SK-N-SH treated with all-trans-retinoic acid at 6 μM for 48 hours (cell line): ENCODE data around the gene ZNF358.
A peak's percentile ranks its signal among the peaks of the same experiment; 100 is the strongest.

Experiments
- ATAC-seq: fragments of 200-7000 bp; cut with Tn5 transposase; 3 replicates; pipeline ENCODE4 v1.9.1; 2020; ENCODE audit warnings: mild to moderate bottlenecking, moderate library complexity
- ARNTL ChIP-seq: fragments of 450-650 bp; formaldehyde crosslinking; IDR thresholded peaks from 2 replicates; pipeline ENCODE4 v1.5.0; 2020; ENCODE audit warnings: low read depth, mild to moderate bottlenecking, moderate library complexity, borderline replicate concordance
- BACH2 ChIP-seq: fragments of 250-450 bp; sonication (Bioruptor Pico); IDR thresholded peaks from 2 replicates; pipeline ENCODE4 v1.9.0; 2021; ENCODE audit warnings: mild to moderate bottlenecking, borderline replicate concordance
- CREB5 ChIP-seq: fragments of 250-450 bp; sonication (Bioruptor Pico); IDR thresholded peaks from 2 replicates; pipeline ENCODE4 v1.5.1; 2020; ENCODE audit warnings: low read depth, mild to moderate bottlenecking, moderate library complexity
- CSDC2 ChIP-seq: fragments of 250-450 bp; sonication (Bioruptor Pico); IDR thresholded peaks from 2 replicates; pipeline ENCODE4 v1.5.0; 2020; ENCODE audit warnings: mild to moderate bottlenecking, moderate library complexity
- ESRRG ChIP-seq: fragments of 250-450 bp; sonication (Bioruptor Pico); IDR thresholded peaks from 2 replicates; pipeline ENCODE4 v1.6.1; 2021; ENCODE audit warnings: mild to moderate bottlenecking
- GLIS3 ChIP-seq: fragments of 250-450 bp; sonication (Bioruptor Pico); IDR thresholded peaks from 2 replicates; pipeline ENCODE4 v1.5.0; 2020; ENCODE audit warnings: mild to moderate bottlenecking, moderate library complexity
- ISL1 ChIP-seq: fragments of 250-450 bp; sonication (Bioruptor Pico); IDR thresholded peaks from 2 replicates; pipeline ENCODE4 v2.1.2; 2022; ENCODE audit warnings: mild to moderate bottlenecking, moderate library complexity
- OSR1 ChIP-seq: fragments of 250-450 bp; sonication (Bioruptor Pico); IDR thresholded peaks from 2 replicates; pipeline ENCODE4 v1.8.0; 2022; ENCODE audit warnings: moderate library complexity, mild to moderate bottlenecking, inconsistent platforms
- POU6F1 ChIP-seq: fragments of 250-450 bp; sonication (Bioruptor Pico); IDR thresholded peaks from 2 replicates; pipeline ENCODE4 v1.8.0; 2021; ENCODE audit warnings: low read depth, mild to moderate bottlenecking, moderate library complexity, borderline replicate concordance
- PPARA ChIP-seq: fragments of 250-450 bp; sonication (Bioruptor Pico); IDR thresholded peaks from 2 replicates; pipeline ENCODE4 v1.5.0; 2020; ENCODE audit warnings: mild to moderate bottlenecking, borderline replicate concordance
- RARB ChIP-seq: fragments of 250-450 bp; sonication (Bioruptor Pico); IDR thresholded peaks from 2 replicates; pipeline ENCODE4 v1.8.0; 2021; ENCODE audit warnings: mild to moderate bottlenecking, moderate library complexity
- SNAI2 ChIP-seq: fragments of 250-450 bp; sonication (Bioruptor Pico); IDR thresholded peaks from 2 replicates; pipeline ENCODE4 v1.5.0; 2020; ENCODE audit warnings: mild to moderate bottlenecking, moderate library complexity
- TCF4 ChIP-seq: fragments of 250-450 bp; sonication (Bioruptor Pico); IDR thresholded peaks from 2 replicates; pipeline ENCODE4 v1.8.0; 2021; ENCODE audit warnings: mild to moderate bottlenecking, moderate library complexity, borderline replicate concordance
- TOX ChIP-seq: fragments of 250-450 bp; sonication (Bioruptor Pico); IDR thresholded peaks from 2 replicates; pipeline ENCODE4 v1.8.0; 2021; ENCODE audit warnings: mild to moderate bottlenecking, moderate library complexity, borderline replicate concordance
- TSHZ2 ChIP-seq: fragments of 250-450 bp; sonication (Bioruptor Pico); IDR thresholded peaks from 2 replicates; pipeline ENCODE4 v1.5.0; 2020; ENCODE audit warnings: mild to moderate bottlenecking, moderate library complexity
- ZC3H10 ChIP-seq: fragments of 250-450 bp; sonication (Bioruptor Pico); IDR thresholded peaks from 2 replicates; pipeline ENCODE4 v1.5.1; 2021; ENCODE audit warnings: mild to moderate bottlenecking, moderate library complexity
- ZFP3 ChIP-seq: fragments of 250-450 bp; sonication (Bioruptor Pico); IDR thresholded peaks from 2 replicates; pipeline ENCODE4 v1.5.0; 2020; ENCODE audit warnings: mild to moderate bottlenecking, moderate library complexity
- ZFP30 ChIP-seq: fragments of 450-650 bp; formaldehyde crosslinking; IDR thresholded peaks from 2 replicates; pipeline ENCODE4 v1.5.0; 2022; ENCODE audit warnings: mild to moderate bottlenecking, moderate library complexity
- ZNF565 ChIP-seq: fragments of 450-650 bp; formaldehyde crosslinking; conservative IDR thresholded peaks from 2 replicates; pipeline ENCODE4 v1.5.0; 2020; ENCODE audit warnings: low read depth, mild to moderate bottlenecking, moderate library complexity
- ZNF70 ChIP-seq: fragments of 450-650 bp; formaldehyde crosslinking; IDR thresholded peaks from 2 replicates; pipeline ENCODE4 v1.5.0; 2020; ENCODE audit warnings: mild to moderate bottlenecking, moderate library complexity
- ZNF8 ChIP-seq: fragments of 450-650 bp; formaldehyde crosslinking; IDR thresholded peaks from 2 replicates; pipeline ENCODE4 v1.5.0; 2020; ENCODE audit warnings: mild to moderate bottlenecking, moderate library complexity

Gene ZNF358

GRCh38 chr19:7539827-7540425 lies 24.0 kb downstream of the ZNF358 start:
- ATAC-seq = no peak

GRCh38 chr19:7540761-7541474 lies 25.0 kb downstream of the ZNF358 start:
- ATAC-seq = peak; percentile 85
- TF ChIP-seq OSR1 (CRISPR knock-in tag) (no peak), SNAI2 (CRISPR knock-in tag) (no peak), ZNF8 (no peak), ISL1 (CRISPR knock-in tag) (no peak), ZNF565 (CRISPR knock-in tag) (no peak), ESRRG (CRISPR knock-in tag) (no peak), POU6F1 (no peak), ZC3H10 (no peak), ARNTL (CRISPR knock-in tag) (no peak), TSHZ2 (CRISPR knock-in tag) (no peak), RARB (CRISPR knock-in tag) (no peak), TOX (CRISPR knock-in tag) (no peak), BACH2 (CRISPR knock-in tag) (no peak)

More at GRCh38 chr19:7539827-7540425, 24.0 kb downstream of the ZNF358 start:
- no peak for TF ChIP-seq TOX (CRISPR knock-in tag)
- TF ChIP-seq ZFP3 (CRISPR knock-in tag) = no peak
- TF ChIP-seq RARB (CRISPR knock-in tag) = no peak
- no peak for TF ChIP-seq POU6F1
- no peak for TF ChIP-seq TCF4
- TF ChIP-seq ZNF8 = no peak
- no peak for TF ChIP-seq ZNF565 (CRISPR knock-in tag)
- TF ChIP-seq PPARA = no peak
- no peak for TF ChIP-seq CREB5 (CRISPR knock-in tag)
- TF ChIP-seq BACH2 (CRISPR knock-in tag) = no peak
- TF ChIP-seq ESRRG (CRISPR knock-in tag) = no peak
- no peak for TF ChIP-seq ZC3H10
- no peak for TF ChIP-seq ISL1 (CRISPR knock-in tag)
- no peak for TF ChIP-seq CSDC2 (CRISPR knock-in tag)
- TF ChIP-seq ZNF70 (CRISPR knock-in tag) = no peak

GRCh38 chr19:7541475-7541824 lies 25.5 kb downstream of the ZNF358 start:
- no peak for ATAC-seq
- TF ChIP-seq CREB5 (CRISPR knock-in tag) = no peak
- TF ChIP-seq ESRRG (CRISPR knock-in tag) = no peak
- no peak for TF ChIP-seq TOX (CRISPR knock-in tag)
- no peak for TF ChIP-seq GLIS3 (CRISPR knock-in tag)
- no peak for TF ChIP-seq ZFP30 (CRISPR knock-in tag)
